ENCODE measurements around the gene POLR3GL. TPM values are rescaled to one million over a fixed set of nuclear protein-coding genes. Genes with fewer than 3 reads are reported as not detected.

The POLR3GL gene
- total and polyA plus RNA-seq, 2 experiments from 2014 or later: 3.1 to 9.5 TPM

DNA sequence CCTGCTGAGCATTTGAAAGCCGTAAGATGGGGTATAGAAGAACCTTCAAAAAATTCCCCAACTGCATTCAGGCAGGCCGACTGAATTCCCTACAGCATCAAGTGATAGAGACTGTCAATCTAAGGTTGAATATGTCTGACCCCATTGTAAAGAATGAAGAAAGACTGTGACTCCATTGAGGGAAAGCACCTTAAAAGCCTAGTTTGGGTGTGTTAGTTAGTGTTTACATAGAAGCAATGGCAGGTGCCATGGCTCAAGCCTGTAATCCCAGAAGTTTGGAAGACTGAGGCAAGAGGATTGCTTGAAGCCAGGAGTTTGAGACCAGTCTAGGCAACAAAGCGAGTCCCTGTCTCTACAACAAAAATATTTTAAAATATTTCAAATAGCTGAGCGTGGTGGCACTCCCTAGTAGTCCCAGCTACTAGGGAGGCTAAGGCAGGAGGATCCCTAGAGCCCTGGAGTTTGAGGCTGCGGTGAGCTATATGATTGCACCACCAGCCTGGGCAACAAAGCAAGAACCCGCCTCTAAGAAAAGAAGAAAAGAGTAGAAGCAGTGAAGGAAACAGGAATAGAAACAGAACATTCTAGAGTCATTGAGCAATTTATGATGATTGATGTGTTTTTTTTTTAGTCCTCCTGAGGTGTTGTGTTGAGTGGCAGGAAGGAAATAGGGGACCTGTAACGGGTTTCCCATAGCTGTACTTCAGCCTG lies 15.4 kb downstream of the POLR3GL start:
- peak overlapping the region; percentile 8; the same call in 1 of the 2 replicates for H3K4me3 ChIP-seq
- no peak for ATAC-seq

More for the DNA sequence above, 15.4 kb downstream of the POLR3GL start:
- H3K36me3 Mint-ChIP-seq (ENCODE audit: low read depth): no peaks in the 10 kb centered on the region
- no peaks in the 10 kb centered on the region for H4K20me1 ChIP-seq (replicated peaks; ENCODE audit: insufficient read depth)
- H3K9me2 ChIP-seq (ENCODE audit: insufficient read depth): no peaks in the 10 kb centered on the region
- peak overlapping the region; percentile 61 for H3K27ac ChIP-seq (ENCODE audit: low read depth)
- peaks cover 2% of the 10 kb centered on the region for H3K27me3 Mint-ChIP-seq (ENCODE audit: insufficient read depth, low read depth, poor library complexity)
- TF ChIP-seq EZH2 (IDR thresholded peaks at IDR 0.05; ENCODE audit: low read depth, unreplicated experiment): no peak
- TF ChIP-seq NANOG (IDR thresholded peaks at IDR 0.05; ENCODE audit: borderline replicate concordance): no peak
- TF ChIP-seq, protein P1, sequence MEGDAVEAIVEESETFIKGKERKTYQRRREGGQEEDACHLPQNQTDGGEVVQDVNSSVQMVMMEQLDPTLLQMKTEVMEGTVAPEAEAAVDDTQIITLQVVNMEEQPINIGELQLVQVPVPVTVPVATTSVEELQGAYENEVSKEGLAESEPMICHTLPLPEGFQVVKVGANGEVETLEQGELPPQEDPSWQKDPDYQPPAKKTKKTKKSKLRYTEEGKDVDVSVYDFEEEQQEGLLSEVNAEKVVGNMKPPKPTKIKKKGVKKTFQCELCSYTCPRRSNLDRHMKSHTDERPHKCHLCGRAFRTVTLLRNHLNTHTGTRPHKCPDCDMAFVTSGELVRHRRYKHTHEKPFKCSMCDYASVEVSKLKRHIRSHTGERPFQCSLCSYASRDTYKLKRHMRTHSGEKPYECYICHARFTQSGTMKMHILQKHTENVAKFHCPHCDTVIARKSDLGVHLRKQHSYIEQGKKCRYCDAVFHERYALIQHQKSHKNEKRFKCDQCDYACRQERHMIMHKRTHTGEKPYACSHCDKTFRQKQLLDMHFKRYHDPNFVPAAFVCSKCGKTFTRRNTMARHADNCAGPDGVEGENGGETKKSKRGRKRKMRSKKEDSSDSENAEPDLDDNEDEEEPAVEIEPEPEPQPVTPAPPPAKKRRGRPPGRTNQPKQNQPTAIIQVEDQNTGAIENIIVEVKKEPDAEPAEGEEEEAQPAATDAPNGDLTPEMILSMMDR (conservative IDR thresholded peaks at IDR 0.05; ENCODE audit: low read depth in 2 of 2): no peak
- TF ChIP-seq, protein P2, sequence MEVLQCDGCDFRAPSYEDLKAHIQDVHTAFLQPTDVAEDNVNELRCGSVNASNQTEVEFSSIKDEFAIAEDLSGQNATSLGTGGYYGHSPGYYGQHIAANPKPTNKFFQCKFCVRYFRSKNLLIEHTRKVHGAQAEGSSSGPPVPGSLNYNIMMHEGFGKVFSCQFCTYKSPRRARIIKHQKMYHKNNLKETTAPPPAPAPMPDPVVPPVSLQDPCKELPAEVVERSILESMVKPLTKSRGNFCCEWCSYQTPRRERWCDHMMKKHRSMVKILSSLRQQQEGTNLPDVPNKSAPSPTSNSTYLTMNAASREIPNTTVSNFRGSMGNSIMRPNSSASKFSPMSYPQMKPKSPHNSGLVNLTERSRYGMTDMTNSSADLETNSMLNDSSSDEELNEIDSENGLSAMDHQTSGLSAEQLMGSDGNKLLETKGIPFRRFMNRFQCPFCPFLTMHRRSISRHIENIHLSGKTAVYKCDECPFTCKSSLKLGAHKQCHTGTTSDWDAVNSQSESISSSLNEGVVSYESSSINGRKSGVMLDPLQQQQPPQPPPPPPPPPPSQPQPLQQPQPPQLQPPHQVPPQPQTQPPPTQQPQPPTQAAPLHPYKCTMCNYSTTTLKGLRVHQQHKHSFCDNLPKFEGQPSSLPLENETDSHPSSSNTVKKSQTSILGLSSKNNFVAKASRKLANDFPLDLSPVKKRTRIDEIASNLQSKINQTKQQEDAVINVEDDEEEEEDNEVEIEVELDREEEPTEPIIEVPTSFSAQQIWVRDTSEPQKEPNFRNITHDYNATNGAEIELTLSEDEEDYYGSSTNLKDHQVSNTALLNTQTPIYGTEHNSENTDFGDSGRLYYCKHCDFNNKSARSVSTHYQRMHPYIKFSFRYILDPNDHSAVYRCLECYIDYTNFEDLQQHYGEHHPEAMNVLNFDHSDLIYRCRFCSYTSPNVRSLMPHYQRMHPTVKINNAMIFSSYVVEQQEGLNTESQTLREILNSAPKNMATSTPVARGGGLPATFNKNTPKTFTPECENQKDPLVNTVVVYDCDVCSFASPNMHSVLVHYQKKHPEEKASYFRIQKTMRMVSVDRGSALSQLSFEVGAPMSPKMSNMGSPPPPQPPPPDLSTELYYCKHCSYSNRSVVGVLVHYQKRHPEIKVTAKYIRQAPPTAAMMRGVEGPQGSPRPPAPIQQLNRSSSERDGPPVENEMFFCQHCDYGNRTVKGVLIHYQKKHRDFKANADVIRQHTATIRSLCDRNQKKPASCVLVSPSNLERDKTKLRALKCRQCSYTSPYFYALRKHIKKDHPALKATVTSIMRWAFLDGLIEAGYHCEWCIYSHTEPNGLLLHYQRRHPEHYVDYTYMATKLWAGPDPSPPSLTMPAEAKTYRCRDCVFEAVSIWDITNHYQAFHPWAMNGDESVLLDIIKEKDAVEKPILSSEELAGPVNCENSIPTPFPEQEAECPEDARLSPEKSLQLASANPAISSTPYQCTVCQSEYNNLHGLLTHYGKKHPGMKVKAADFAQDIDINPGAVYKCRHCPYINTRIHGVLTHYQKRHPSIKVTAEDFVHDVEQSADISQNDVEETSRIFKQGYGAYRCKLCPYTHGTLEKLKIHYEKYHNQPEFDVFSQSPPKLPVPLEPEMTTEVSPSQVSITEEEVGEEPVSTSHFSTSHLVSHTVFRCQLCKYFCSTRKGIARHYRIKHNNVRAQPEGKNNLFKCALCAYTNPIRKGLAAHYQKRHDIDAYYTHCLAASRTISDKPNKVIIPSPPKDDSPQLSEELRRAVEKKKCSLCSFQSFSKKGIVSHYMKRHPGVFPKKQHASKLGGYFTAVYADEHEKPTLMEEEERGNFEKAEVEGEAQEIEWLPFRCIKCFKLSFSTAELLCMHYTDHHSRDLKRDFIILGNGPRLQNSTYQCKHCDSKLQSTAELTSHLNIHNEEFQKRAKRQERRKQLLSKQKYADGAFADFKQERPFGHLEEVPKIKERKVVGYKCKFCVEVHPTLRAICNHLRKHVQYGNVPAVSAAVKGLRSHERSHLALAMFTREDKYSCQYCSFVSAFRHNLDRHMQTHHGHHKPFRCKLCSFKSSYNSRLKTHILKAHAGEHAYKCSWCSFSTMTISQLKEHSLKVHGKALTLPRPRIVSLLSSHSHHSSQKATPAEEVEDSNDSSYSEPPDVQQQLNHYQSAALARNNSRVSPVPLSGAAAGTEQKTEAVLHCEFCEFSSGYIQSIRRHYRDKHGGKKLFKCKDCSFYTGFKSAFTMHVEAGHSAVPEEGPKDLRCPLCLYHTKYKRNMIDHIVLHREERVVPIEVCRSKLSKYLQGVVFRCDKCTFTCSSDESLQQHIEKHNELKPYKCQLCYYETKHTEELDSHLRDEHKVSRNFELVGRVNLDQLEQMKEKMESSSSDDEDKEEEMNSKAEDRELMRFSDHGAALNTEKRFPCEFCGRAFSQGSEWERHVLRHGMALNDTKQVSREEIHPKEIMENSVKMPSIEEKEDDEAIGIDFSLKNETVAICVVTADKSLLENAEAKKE (CRISPR knock-in tag; IDR thresholded peaks at IDR 0.05): no peak
- H3K9me3 Mint-ChIP-seq: no peaks in the 10 kb centered on the region
- no peak overlapping the region for H3K27ac Mint-ChIP-seq
- peak overlapping the region; percentile 16 for H3K4me2 ChIP-seq
- no peak for DNase-seq (ENCODE audit: low spot score)
- no peak overlapping the region for H2AFZ ChIP-seq
- peaks cover 17% of the 10 kb centered on the region for H3K4me1 ChIP-seq (ENCODE audit: insufficient read depth)
- H3F3A ChIP-seq (replicated peaks; ENCODE audit: low read depth): no peaks in the 10 kb centered on the region
- no peaks in the 10 kb centered on the region for H3K79me2 ChIP-seq (replicated peaks; ENCODE audit: insufficient read depth)
- H3K4me3 Mint-ChIP-seq: no peak overlapping the region
- H3K36me3 ChIP-seq (ENCODE audit: insufficient read depth): no peaks in the 10 kb centered on the region
- peaks cover 12% of the 10 kb centered on the region for H3K4me1 Mint-ChIP-seq
- H3K27me3 ChIP-seq (ENCODE audit: insufficient read depth): no peaks in the 10 kb centered on the region
